ENCODE measurements around the gene THSD4.
"Not testable (repeated sequence)": the region's sequence is repeated elsewhere in the genome, so short reads cannot be mapped to it uniquely, and the experiment has no call there.

Gene THSD4

GRCh38 chr15:71316911-71317310, 201.6 kb downstream of the THSD4 start:
- no peak for TF ChIP-seq CTCF (IDR thresholded peaks at IDR 0.05; ENCODE audit: low read depth, low read length, missing control alignments)
- no peak overlapping the region for H3K4me3 ChIP-seq (replicated peaks; ENCODE audit: low read depth, low read length)
- DNase-seq (ENCODE audit: extremely low read depth, low read depth) = no peak

- not testable (repeated sequence) for DNase-seq (ENCODE audit: extremely low read depth, low read depth); H3K4me3 ChIP-seq (replicated peaks; ENCODE audit: low read depth, low read length)
These were observed 204.2 kb downstream of the THSD4 start for GRCh38 chr15:71319424-71319823.

- DNase-seq (ENCODE audit: extremely low read depth, low read depth) = no peak
- TF ChIP-seq CTCF (IDR thresholded peaks at IDR 0.05; ENCODE audit: low read depth, low read length, missing control alignments) = no peak
- H3K4me3 ChIP-seq (replicated peaks; ENCODE audit: low read depth, low read length) = no peak overlapping the region
These were observed 204.7 kb downstream of the THSD4 start for GRCh38 chr15:71319935-71320334.

GRCh38 chr15:71323082-71323481, 207.8 kb downstream of the THSD4 start:
- no peak for TF ChIP-seq CTCF (IDR thresholded peaks at IDR 0.05; ENCODE audit: low read depth, low read length, missing control alignments)
- no peak overlapping the region for H3K4me3 ChIP-seq (replicated peaks; ENCODE audit: low read depth, low read length)
- DNase-seq (ENCODE audit: extremely low read depth, low read depth) = no peak

GRCh38 chr15:71323584-71323983, 208.3 kb downstream of the THSD4 start:
- TF ChIP-seq CTCF (IDR thresholded peaks at IDR 0.05; ENCODE audit: low read depth, low read length, missing control alignments) = no peak
- no peak for DNase-seq (ENCODE audit: extremely low read depth, low read depth)
- H3K4me3 ChIP-seq (replicated peaks; ENCODE audit: low read depth, low read length) = no peak overlapping the region

GRCh38 chr15:71325481-71325880, 210.2 kb downstream of the THSD4 start:
- H3K4me3 ChIP-seq (replicated peaks; ENCODE audit: low read depth, low read length) = no peak overlapping the region
- no peak for DNase-seq (ENCODE audit: extremely low read depth, low read depth)
- no peak for TF ChIP-seq CTCF (IDR thresholded peaks at IDR 0.05; ENCODE audit: low read depth, low read length, missing control alignments)

- no peak for TF ChIP-seq CTCF (IDR thresholded peaks at IDR 0.05; ENCODE audit: low read depth, low read length, missing control alignments)
- H3K4me3 ChIP-seq (replicated peaks; ENCODE audit: low read depth, low read length) = no peak overlapping the region
- DNase-seq (ENCODE audit: extremely low read depth, low read depth) = no peak
These were observed 213.2 kb downstream of the THSD4 start for GRCh38 chr15:71328453-71328852.
